IPS-20b (cell line): ENCODE data around the gene ARHGAP22.

Experiments used
- H3K27ac ChIP-seq: one replicate; pipeline ENCODE4 v1.5.1; 2013; ENCODE audit warnings: low read length
- H3K27me3 ChIP-seq: 2 replicates; pipeline ENCODE4 v1.6.1; 2013; ENCODE audit warnings: mild to moderate bottlenecking, low read length, inconsistent platforms; ENCODE audit not compliant: insufficient read depth
- H3K36me3 ChIP-seq: 2 replicates; pipeline ENCODE4 v1.6.1; 2013; ENCODE audit warnings: low read depth, mild to moderate bottlenecking, inconsistent platforms, low read length, moderate library complexity; ENCODE audit not compliant: insufficient read depth
- H3K4me1 ChIP-seq: 2 replicates; pipeline ENCODE4 v1.6.1; 2013; ENCODE audit warnings: mild to moderate bottlenecking, control low read depth, inconsistent platforms, low read length, moderate library complexity; ENCODE audit not compliant: insufficient read depth
- H3K4me3 ChIP-seq: 2 replicates; pipeline ENCODE4 v1.5.1; 2013; ENCODE audit warnings: mild to moderate bottlenecking, low read length, inconsistent platforms
- H3K9ac ChIP-seq: 2 replicates; pipeline ENCODE4 v1.6.1; 2013; ENCODE audit warnings: low read depth, mild to moderate bottlenecking, inconsistent platforms, low read length, moderate library complexity
- H3K9me3 ChIP-seq: 2 replicates; pipeline ENCODE4 v1.6.1; 2013; ENCODE audit warnings: mild to moderate bottlenecking, low read depth, low read length, inconsistent platforms; ENCODE audit not compliant: insufficient read depth

ARHGAP22 gene

DNA sequence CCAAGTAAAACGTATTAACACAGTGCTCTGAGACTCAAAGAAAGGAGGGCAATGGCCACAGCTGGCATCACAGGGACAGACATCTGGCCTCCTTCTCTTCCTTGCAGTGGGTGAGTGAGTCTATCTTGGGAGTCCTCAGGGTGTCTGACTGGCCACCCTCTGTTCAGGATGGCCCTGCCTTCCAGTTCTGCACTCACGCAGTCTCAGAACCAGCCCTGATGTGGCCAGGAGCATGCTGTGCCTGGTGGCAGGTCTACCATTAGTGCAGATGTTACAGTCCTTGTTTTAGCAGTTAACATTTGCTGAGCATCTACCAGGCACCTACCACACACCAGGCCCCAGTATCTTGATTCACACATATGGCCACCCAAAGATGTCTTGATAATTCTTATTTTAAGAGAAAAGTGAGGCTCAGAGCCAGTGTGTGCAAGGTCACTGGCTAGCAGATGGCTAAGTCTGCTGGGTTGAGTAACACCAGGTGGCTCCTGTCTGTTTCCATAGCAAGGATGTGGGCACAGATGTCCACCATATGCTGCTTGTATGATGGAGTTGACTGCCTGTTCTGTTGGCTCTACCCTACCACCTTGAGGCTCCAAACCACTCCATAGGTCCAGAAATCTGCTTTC, 23.2 kb upstream of the ARHGAP22 start:
- H3K4me3 ChIP-seq: no peak overlapping the region
- no peaks in the 10 kb centered on the region for H3K4me1 ChIP-seq
- H3K27me3 ChIP-seq: no peaks in the 10 kb centered on the region
- no peak overlapping the region for H3K9ac ChIP-seq
- H3K9me3 ChIP-seq: no peaks in the 10 kb centered on the region
- no peak overlapping the region for H3K27ac ChIP-seq
- no peaks in the 10 kb centered on the region for H3K36me3 ChIP-seq

DNA sequence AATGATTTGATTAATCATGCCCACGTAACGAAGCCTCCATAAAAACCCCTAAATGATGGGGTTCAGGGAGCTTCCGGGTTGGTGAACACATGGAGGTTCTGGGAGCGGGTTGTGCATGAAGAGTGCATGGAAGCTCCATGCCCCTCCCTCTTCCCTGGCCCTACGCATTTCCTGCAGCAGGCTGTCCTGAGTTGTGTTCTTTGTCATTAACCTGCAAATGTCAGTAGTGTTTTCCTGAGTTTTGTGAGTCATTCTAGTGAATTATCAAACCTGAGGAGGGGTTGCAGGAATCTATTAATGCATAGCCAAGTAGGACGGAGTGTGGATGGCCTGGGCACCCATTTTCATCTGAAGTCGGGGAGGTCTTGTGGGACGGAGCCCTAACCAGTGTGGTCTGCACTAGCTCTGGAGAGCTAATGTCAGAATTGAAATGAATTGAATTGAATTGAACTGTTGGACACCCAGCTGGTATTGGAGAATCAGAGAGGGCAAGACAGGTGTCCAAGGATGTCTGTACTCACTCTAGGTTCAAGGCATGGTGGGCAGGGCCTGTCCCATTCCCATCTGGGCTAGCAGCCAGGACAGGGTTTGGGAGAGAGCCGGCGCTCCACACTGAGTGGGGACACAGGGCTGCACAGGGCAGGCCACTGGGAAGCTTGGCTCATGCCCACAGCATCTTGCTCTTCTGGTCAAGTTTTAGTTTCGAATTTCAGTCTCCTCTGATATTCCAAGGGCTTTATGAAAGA, 22.3 kb upstream of the ARHGAP22 start:
- no peak overlapping the region for H3K27ac ChIP-seq
- H3K4me1 ChIP-seq: no peaks in the 10 kb centered on the region
- no peaks in the 10 kb centered on the region for H3K36me3 ChIP-seq
- no peaks in the 10 kb centered on the region for H3K27me3 ChIP-seq
- no peaks in the 10 kb centered on the region for H3K9me3 ChIP-seq
- no peak overlapping the region for H3K4me3 ChIP-seq
- H3K9ac ChIP-seq: no peak overlapping the region

DNA sequence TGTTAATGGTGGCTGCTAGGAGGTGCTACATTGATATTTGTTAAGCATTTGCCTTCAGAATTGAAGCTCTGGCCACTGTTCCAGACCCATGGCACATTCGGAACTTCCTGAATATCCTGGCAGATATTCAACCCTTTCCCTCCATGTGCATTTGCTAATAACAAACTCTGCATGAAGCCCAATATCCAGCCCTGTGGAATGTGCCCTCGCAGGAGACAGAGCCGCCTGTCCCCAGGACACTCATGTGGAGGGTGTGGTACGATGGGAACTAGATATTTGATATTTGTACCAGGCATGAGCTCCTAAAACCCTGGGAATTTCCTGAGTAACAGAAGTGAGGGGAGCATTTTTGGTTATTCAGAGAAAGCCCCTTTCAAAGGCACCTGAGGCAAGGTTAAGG, 21.6 kb upstream of the ARHGAP22 start:
- no peak overlapping the region for H3K4me3 ChIP-seq
- H3K9ac ChIP-seq: no peak overlapping the region
- no peaks in the 10 kb centered on the region for H3K4me1 ChIP-seq
- no peaks in the 10 kb centered on the region for H3K9me3 ChIP-seq
- no peaks in the 10 kb centered on the region for H3K27me3 ChIP-seq
- no peaks in the 10 kb centered on the region for H3K36me3 ChIP-seq
- H3K27ac ChIP-seq: no peak overlapping the region

DNA sequence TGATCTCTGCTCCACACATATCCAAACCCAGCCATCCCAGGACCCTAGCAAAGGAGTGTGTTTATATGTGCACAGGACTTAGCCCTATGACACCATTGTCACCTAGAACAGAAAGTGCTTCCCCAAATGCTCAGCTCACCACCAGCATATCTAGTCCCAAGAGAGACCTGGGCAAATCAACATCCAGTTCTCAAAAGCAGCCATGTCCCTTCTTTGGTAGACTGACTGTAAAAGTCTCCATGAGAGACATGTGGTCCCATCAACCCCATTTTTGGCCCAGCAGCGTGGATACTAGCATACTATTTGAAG, 20.9 kb upstream of the ARHGAP22 start:
- Histone ChIP-seq H3K9ac (no peak overlapping the region), H3K9me3 (no peaks in the 10 kb centered on the region), H3K27me3 (no peaks in the 10 kb centered on the region), H3K4me1 (no peaks in the 10 kb centered on the region), H3K27ac (no peak overlapping the region), H3K36me3 (no peaks in the 10 kb centered on the region), H3K4me3 (no peak overlapping the region)

DNA sequence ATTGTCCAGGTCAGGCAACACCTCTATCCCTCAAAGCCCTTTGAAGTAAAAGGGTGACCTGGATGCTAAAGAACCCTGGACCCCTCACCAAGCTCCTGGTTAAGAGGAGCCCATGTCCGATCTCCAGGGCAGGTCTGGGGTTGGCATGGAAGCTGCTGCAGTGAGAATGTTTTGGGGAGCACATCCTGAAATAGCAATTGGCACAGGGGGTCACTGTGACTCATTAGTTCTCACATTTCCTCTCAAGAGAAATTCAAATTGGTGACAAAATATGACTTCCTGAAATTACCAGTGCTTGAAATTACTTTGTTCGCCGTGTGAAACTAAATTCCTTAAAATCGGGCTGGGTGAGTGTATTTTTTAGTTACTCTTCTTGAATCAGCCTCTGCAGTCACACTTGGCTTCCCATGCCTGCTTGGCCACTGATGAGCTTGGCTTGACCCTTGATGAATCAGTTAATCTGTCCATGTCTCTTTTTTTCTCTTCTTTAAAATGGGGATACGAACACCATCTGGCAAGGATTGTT, 18.8 kb upstream of the ARHGAP22 start:
- no peaks in the 10 kb centered on the region for H3K36me3 ChIP-seq
- H3K4me3 ChIP-seq: no peak overlapping the region
- H3K9ac ChIP-seq: no peak overlapping the region
- no peaks in the 10 kb centered on the region for H3K27me3 ChIP-seq
- no peaks in the 10 kb centered on the region for H3K4me1 ChIP-seq
- no peak overlapping the region for H3K27ac ChIP-seq
- no peaks in the 10 kb centered on the region for H3K9me3 ChIP-seq

DNA sequence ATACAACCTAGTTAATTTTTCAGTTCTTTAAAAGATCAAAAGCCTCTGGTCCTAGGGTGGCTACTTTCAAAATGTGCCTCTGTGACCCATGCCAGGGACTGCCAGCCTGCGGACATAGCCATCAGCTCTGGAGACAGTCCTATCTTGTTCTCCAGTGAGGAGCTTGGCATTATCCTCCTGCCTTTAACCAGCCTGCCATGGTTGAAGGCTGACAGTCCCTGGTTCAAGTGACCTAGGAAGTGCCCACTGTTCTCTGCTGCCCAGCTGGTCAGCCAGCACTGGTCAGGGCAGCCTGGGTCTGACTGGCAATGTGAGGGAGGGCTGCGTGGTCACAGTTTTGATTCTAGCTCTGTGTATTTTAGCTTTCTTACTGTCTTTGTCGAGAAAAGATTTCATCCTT, 18.1 kb upstream of the ARHGAP22 start:
- Histone ChIP-seq H3K4me1 (no peaks in the 10 kb centered on the region), H3K36me3 (no peaks in the 10 kb centered on the region), H3K9me3 (no peaks in the 10 kb centered on the region), H3K27ac (no peak overlapping the region), H3K9ac (no peak overlapping the region), H3K4me3 (no peak overlapping the region), H3K27me3 (no peaks in the 10 kb centered on the region)

DNA sequence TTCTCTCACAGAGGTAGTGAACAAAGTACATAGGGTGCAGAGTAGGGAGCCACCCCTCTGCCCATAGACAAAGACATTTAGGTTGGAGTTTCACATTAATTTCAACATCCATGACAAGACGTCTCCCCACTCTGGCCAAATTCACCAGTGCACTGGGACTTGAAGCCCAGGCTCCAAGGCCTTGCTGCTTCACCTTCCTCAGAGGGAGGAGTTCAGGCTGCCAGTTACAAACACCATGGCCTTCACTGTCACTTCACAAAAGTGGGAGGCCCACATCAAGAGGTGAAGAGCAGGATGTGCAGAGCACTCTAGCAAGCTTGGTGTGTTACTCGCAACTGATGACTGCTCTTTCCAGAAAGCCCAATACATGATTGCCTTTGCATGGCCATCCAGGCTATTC, 15.8 kb upstream of the ARHGAP22 start:
- Histone ChIP-seq H3K9me3 (no peaks in the 10 kb centered on the region), H3K4me1 (no peaks in the 10 kb centered on the region), H3K4me3 (no peak overlapping the region), H3K9ac (no peak overlapping the region), H3K27ac (no peak overlapping the region), H3K36me3 (no peaks in the 10 kb centered on the region), H3K27me3 (no peaks in the 10 kb centered on the region)

DNA sequence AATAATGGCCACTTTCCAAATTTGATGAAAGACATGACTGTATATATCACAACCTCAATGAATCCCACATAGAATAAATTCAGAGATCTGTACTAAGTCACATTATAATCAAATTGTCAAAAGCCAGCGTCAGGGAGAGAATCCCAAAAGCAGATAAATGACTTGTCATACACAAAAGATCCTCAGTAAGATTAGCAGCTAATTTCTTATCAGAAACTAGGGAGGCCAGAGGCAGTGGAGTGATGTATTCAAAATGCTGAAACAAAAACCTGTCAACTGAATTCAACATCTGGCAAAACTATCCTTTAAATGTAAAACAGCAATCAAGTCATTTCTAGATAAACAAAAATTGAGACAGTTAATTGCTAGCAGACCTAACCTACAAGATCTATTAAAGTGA, 11.6 kb upstream of the ARHGAP22 start:
- Histone ChIP-seq H3K27ac (no peak overlapping the region), H3K9ac (no peak overlapping the region), H3K4me3 (no peak overlapping the region), H3K9me3 (no peaks in the 10 kb centered on the region), H3K4me1 (no peaks in the 10 kb centered on the region), H3K27me3 (no peaks in the 10 kb centered on the region), H3K36me3 (no peaks in the 10 kb centered on the region)

DNA sequence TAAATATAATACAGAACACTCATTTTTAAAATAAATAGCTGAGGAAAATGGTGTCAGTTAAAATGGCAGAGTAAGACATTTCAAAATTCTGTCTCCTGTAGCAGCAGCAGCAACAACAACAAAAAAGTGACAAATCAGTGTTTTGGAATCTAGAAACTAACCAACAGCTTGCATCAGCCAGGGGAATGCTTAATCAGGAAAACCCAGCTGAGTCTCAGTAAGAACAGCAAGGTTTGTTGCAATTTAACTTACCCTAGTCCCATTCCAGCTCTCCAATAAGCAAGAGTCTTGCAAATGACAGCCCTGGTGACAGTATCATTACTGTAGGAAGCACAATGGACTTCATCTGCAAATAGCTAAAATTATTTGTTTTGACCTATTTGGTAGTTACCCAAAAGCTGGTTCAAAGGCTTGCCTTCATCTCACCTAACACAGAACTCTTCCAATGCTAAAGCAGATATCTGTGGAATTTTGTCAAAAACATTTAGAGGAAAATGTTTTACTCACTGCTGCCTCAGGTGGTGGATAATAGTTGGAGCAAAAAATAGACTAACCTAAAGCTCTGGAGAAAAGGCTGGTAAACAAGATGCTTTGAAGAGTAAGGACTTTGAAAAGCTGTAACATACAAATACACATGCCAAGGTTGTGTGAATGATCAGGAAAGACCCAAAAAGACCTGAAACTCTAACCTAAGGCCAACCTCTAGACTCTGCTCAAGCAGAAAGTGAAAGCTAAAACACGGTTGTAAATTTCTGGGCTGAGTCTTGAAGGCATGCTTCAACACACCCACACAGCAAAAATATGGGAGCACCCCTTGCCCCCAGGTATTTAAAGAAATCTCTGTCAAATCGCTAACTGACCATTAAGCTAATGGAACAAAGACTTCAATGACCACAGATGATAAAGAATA, 9.9 kb upstream of the ARHGAP22 start:
- Histone ChIP-seq H3K9me3 (no peaks in the 10 kb centered on the region), H3K27ac (no peak overlapping the region), H3K4me3 (no peak overlapping the region), H3K4me1 (no peaks in the 10 kb centered on the region), H3K36me3 (no peaks in the 10 kb centered on the region), H3K27me3 (no peaks in the 10 kb centered on the region), H3K9ac (no peak overlapping the region)

DNA sequence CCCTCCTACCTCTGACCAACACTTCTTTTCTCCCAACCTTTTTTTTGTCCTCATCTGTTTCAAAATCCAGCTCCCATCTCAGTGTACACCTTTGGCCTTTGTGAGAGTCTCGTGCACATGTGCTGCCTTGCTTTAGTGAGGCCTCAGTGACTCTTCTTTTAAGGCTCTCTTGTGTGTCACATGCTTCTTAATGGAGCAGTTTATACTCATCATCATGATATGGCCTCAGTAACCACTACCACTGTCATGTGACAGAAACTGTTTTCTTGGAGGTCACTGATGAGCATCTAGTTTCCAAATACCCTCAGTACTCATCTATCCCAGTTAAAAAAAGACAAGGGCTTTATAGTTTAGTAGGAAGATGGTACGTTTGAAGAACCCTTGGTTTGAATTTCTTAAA, 8.1 kb upstream of the ARHGAP22 start:
- no peak overlapping the region for H3K4me3 ChIP-seq
- H3K27me3 ChIP-seq: no peaks in the 10 kb centered on the region
- H3K9ac ChIP-seq: no peak overlapping the region
- no peaks in the 10 kb centered on the region; the same call in 1 of the 2 replicates for H3K4me1 ChIP-seq
- no peaks in the 10 kb centered on the region for H3K9me3 ChIP-seq
- no peaks in the 10 kb centered on the region for H3K36me3 ChIP-seq
- H3K27ac ChIP-seq: no peak overlapping the region

DNA sequence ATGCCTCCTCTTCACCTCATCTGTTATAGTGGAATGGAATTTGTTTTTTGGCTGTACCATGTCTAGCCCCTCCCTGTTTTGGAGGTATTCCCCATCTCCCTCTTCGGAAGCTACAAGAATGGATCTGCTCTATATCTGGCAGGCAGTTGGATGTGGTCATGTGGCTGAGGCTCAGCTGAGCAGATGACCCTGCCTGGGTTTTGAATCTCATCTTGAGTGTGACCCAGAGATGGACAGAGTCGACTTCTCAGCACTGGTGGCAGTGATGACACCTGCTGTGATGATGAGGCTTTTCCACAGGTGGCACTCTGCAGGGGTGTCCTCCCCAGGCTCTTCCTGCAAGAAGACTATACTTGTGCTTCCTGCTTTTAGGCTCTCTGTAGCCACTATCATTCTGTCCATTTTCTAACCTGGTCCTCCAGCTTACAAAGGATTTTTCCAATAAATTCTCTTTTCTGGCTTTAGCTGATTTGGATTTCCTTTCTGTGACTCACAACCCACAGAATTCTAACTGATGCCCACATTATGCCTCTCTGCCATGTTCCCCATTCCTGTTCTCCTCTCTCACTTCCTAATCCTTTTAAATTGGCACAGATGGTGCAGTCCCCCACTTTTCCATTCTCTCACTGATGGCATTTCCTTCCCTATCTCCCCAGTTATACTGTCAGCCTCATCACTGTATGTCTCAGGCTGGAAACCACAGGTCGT, 7.5 kb upstream of the ARHGAP22 start:
- Histone ChIP-seq H3K27me3 (no peaks in the 10 kb centered on the region), H3K4me1 (no peaks in the 10 kb centered on the region; the same call in 1 of the 2 replicates), H3K4me3 (no peak overlapping the region), H3K27ac (no peak overlapping the region), H3K9me3 (no peaks in the 10 kb centered on the region), H3K36me3 (no peaks in the 10 kb centered on the region), H3K9ac (no peak overlapping the region)
